NCI-H2029 (cell line): Measurements from ENCODE around the gene GPHA2.

Experiments used
- DNase-seq: peaks from one replicate; lab custom pipeline; 2025; lab: John Stamatoyannopoulos, UW

GPHA2 gene

DNA sequence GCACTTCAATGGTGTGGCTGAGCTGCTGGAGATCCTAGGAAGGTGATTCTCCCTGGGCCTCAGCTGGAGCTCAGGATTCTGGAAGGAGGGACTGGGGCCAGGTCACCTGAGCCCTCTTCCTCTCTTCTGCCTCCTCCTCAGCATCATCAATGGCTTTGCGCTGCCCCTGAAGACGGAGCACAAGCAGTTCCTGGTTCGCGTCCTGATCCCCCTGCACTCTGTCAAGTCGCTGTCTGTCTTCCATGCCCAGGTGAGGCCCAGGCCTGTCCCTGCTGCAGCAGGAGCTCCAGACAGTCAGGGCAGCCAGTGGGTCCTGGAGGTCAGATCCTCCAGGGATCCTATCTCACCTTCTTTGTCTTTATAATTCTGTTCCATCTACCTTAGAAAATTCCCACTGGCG lies 5.4 kb downstream of the GPHA2 start:
- no peak for DNase-seq

DNA sequence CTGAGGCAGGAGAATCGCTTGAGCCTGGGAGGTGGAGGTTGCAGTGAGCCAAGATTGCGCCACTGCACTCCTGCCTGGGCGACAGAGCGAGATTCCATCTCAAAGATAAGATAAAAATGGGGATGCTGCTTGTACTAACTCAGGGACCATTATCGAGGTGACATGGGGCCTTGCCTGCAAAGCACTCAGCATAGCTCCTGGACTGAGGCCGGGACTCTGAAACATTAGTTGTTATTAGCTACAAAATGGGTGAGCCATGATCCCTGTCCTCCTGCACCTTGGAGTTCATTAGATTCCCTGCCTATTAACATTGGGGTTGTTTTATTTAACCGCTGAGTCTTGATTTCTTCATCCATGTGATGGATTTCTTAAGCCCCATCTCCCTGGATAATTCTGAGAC lies 6.1 kb downstream of the GPHA2 start:
- DNase-seq, result no peak

DNA sequence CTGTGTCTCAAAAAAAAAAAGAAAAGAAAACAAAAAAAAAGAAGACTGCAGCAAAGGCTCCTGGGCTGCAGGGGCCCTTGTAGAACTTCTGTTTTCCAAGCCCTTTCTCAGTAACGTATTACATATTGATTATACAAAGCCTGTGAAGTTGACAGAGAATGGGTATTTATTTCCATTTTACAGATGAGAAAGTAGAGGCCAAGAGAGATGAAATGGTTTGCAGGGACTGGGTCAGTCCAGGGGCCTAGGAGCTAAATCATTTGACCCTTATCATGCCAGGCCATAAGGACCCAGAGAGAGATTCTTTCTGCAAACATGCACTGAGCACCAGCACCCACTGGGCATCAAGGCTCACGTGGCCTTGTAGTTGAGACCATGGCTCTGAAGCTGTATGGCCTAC lies 6.7 kb downstream of the GPHA2 start:
- no peak for DNase-seq

DNA sequence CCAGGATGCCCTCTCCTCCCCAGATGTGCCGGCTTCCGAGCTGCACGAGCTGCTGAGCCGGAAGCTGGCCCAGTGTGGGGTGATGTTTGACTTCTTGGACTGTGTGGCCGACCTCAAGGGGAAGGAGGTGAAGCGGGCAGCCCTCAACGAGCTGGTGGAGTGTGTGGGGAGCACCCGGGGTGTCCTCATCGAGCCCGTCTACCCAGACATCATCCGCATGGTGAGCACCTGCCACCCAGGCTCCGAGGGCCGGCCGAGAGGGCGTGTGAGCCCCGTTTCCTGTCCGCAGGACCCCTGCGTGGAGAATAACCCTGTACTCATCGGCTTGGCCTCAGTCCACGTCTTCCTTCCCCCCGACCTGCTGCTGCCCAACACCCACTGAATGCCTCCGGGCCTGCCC lies 9.0 kb downstream of the GPHA2 start:
- DNase-seq, result no peak

DNA sequence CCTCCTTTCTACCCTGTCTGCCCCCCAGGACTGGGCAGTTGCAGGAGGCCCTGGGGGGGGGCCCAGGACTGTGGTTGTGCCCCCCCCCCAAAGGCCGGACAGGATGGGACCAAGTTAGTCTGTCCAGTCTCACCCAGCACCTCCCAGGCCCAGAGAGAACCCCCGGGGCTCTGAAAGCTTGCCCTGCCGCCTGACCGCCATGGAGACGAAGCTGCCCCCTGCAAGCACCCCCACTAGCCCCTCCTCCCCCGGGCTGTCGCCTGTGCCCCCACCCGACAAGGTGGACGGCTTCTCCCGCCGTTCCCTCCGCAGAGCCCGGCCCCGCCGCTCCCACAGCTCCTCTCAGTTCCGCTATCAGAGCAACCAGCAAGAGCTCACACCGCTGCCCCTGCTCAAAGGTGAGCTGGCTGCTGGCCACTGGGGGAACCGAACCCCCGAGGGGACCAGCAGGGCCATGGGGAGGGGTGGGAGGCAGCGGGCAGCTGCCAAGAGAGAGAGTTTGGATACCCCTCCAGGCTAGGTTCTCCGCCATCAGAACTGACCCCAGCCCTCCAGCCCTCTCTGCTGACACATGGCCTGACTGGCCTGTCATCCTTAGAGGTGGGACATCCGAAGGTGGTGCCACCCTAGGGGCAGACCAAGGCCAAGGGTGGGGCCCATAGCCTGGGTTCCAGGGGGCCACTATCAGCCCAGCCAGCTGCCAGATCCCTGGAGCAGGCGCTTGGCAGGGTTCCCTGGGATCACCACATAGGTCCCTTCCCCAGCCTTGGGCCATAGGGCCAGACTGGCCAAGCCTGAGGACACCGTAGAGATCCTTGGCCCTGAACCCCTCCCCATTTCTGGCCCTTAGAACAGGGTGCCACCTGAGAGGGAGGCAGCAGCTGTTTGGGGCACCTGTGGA lies 9.9 kb downstream of the GPHA2 start:
- DNase-seq, result no peak

- DNase-seq, result no peak
These were observed 10.8 kb downstream of the GPHA2 start for GRCh38 chr11:64924910-64925284.

DNA sequence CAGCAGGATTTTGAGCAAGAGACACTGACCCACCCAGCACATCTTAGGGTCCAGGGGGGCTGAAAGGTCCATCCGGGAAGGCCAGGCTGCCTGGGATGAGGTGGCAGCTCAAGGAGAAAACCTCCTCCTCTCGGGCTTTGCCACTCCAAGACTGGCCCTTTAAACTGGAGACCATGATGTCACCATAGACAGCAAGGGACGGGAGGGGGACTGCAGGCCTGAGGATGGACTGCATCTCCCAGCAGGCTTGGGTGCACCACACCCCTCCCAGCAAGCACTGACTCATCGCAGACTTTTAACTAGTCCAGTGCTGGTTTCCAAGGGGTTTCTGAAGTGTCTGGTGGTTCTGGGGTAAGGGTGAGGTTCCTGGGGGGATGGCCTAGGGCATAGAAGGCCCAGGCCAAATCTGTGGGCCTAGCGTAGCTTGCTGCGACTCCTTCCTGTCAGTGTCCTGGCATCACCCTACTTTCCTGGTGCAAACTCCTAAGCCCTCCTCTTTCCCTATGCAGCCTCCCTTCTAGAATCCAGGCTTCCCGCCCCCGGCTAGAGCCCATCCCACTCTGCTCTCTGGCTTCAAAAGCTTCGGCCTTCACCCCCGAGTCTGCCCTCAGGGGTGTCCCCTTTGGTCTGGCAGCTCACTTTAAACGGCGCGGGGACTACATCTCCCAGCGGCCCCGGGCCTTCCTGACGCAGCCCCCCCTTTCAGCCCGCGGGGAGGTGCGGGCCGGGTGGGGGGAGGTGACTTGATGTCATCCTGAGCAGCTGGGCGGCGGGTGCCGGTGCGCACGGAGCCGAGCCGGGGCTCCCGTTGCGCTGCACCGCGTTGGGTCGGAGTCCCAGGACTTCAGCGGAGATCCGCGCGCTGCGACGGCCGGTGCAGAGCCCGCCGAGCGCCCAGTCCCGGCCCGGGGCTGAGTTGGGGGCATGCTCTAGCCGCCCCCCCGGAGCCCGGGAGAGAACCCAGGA lies 11.5 kb downstream of the GPHA2 start, which contains the start of gene PPP2R5B:
Gene PPP2R5B (plus strand): TSS at position 746 of the 966 bp plus-strand sequence. CDS start 1,046 bp downstream, outside the sequence.
- DNase-seq, result peak; percentile 87

- DNase-seq, result no peak
These were observed 12.5 kb downstream of the GPHA2 start for GRCh38 chr11:64923151-64923661.

DNA sequence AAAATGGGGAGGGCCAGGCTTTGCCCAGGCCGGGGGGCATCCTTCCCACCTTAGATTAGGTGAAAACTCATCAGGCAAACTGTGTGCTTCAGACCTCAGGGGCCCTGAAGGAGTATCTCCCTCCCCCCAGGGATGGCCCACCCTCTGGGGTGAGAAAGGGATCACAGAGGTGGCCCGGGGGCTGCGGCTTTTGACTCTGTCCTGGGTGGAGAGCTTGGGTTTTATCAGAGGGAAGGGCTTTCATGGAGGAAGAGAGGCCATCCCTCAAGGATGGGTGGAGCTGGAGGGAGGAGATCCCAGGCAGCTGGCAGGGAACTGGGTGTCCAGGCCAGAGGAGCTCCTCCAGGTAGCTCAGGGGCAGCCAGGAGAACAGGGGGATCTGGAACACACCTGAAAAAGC lies 14.3 kb downstream of the GPHA2 start:
- no peak for DNase-seq

GRCh38 chr11:64920124-64920523 lies 15.6 kb downstream of the GPHA2 start:
- no peak for DNase-seq

- no peak for DNase-seq
These were observed 16.1 kb downstream of the GPHA2 start for GRCh38 chr11:64919627-64920026.

DNA sequence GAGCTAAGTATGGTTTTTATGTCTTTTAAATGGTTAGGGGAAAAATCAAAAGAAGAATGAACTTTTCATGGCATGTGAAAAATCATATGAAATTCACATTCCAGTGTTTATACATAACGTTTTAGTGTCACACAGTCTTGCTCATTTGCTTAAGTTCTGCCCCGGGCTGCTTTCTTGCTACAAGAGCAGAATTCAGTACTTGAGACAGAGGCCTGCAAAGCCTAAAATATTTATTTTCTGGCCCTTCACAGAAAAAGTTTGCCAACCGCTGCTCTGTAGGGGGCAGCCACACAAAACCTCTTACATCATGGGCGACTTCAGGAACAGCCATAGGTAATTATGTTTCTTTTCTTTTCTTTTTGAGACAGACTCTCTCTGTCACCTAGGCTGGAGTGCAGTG lies 17.7 kb downstream of the GPHA2 start:
- DNase-seq, result no peak

- DNase-seq, result no peak
These were observed 18.1 kb downstream of the GPHA2 start for GRCh38 chr11:64917663-64917995.

- peak; percentile 100 for DNase-seq
These were observed 18.7 kb downstream of the GPHA2 start, which contains the start of gene ATG2A for GRCh38 chr11:64916775-64917662. TSS of gene ATG2A (minus strand) at chr11:64917209. CDS start at chr11:64917135, 74 bp downstream.

DNA sequence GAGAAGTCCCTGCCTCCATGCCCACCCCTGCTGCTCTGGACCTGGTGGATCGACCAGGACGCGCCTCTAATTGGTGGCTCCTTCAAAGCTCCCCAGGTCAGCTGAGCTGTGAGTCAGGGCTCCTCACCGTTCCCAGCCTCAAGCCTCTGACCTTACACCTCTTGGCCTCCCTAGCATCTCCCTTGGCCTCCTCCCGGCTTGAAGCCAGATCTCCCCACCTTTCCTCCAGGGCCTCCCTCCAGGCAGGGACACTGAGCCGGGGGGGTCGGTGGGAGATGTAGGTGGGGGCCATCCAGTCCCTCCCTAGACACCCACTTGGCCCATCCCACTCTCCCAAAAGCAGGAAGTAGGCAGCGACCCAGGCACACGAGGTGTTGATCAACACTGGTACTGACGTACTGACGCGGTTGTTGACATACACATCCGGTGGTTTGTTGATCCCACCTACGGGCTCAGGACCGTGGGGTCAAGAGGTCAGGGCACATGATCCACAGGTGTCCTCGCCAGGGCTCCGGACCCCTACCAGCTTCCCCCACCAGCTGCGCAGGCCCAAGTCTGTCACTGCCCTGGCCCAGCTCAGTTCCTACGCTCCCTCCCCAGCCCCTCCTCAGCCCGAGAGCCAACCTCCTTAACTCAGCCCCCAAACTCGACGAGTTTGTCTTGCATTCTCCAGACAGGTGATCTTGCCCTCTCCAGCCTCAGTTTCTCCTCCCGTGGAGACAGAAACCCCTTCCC lies 19.5 kb downstream of the GPHA2 start:
- peak; percentile 63 for DNase-seq

DNA sequence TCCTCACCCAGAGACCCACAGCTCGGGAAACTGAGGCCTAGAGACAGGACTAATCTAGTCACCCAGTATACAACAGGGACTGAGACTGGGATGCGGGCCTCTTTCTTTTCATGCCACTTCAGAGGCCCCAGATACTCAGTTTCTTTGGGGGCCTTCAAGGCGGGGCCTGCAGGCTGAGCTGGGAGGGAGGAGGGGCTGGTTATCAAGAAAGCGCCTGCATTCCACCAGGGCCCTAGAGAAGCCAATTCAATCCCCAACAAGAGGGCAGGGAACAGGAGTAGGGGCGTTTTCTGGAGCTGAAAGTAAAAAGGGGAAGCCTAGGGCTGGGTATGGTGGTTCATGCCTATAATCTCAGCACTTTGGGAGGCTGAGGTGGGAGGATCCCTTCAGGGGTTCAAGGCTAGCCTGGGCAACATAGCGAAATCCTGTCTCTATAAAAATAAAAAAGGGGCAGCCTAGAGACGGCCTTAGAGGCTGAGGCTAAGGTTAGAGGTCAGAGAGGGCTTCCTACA lies 20.3 kb downstream of the GPHA2 start:
- no peak for DNase-seq

DNA sequence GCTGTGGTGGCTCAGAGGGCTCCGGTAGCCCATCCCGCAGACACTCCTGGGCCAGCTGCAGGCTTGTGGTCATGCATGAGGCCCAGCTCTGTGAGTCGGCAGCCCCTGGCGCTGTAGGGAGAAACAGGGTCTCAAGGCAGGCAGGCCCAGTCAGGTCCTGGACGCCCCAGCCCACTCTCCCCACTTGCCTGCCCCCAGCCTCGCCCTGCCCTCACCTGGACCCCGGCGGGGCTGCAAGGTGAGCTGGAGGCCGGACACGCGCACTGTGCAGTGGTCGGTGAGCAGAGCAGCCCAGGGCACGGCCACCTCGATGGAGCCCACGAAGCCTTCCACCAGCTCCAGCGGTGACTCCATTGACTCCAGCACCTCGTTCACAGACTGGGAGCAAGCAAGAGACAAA lies 21.6 kb downstream of the GPHA2 start:
- no peak for DNase-seq

GRCh38 chr11:64913171-64913727 lies 22.4 kb downstream of the GPHA2 start:
- no peak for DNase-seq

- DNase-seq, result no peak
These were observed 24.0 kb downstream of the GPHA2 start for GRCh38 chr11:64911689-64912088.

DNA sequence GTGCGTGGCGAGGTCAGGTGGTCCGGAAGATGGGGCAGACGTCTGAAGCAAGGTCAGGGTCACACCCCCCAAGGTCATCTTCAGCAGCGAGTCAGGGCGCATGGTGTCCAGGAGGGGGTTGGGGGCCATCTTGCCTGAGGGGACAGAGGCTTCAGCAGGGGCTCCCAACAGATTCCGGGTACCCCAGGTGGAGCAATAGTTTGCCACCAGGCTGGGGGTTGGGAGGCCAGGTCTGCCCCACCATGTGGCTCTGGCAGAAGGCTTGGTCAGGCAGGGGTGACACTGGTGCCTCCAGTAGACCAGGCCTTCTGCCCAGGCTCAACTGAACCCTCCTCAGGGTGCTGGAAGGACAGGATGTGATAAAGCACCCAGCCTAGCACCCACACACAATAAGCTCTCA lies 24.6 kb downstream of the GPHA2 start:
- no peak for DNase-seq
